NCI-H345 treated with DMSO at 0.1 percent for 48 hours (cell line): ENCODE data around the gene LCE2A.
"Not testable (repeated sequence)": the region's sequence is repeated elsewhere in the genome, so short reads cannot be mapped to it uniquely, and the experiment has no call there.

ENCODE experiments used
- DNase-seq: peaks from one replicate; lab custom pipeline; 2025; ENCODE audit not compliant: unreplicated experiment; lab: John Stamatoyannopoulos, UW

Gene LCE2A

GRCh38 chr1:152697701-152698600 is at the start of gene LCE2A:
TSS of gene LCE2A (plus strand) at chr1:152698345. CDS start at chr1:152698902, 557 bp downstream.
- no peak for DNase-seq

DNA sequence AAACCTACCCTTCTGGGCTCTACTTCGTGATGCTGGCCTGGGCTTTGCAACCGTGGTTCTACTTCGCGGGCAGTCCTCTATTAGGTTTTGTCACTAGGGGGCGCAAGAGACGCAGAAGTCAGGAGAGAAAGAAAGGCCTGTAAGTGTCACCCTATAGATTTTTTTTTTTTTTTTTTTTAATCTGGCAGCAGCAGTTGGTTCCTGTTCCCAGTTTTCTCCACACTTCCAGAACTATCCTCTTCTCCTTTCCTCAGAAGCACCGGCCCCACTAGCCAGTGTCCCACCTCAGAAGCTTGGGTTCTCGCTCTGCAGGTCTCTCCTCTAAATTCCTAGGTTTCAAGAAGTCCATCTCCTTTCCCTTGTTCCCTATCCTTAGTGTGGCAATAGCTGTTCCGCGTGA is 44.0 kb upstream of the LCE2A start:
- DNase-seq = peak; percentile 28

DNA sequence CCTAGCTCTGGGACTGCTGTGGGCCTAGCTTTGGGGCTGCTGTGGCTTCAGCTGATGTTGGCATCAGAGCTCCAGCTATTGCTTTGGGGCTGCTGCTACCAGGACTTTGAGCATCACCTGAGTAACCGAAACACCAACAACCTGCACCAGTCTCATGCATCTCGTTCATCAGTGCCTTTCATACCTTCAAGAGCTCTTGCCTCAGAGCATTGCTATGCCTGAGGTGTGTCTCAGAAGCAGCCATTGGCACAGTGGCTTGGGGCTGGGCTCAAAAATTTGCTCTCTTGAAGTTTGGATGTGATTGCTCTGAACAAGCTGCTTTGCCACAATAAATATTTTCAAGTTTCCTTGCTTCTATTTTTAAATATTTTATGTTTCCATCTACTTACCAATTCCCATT is 41.7 kb upstream of the LCE2A start:
- no peak for DNase-seq

DNA sequence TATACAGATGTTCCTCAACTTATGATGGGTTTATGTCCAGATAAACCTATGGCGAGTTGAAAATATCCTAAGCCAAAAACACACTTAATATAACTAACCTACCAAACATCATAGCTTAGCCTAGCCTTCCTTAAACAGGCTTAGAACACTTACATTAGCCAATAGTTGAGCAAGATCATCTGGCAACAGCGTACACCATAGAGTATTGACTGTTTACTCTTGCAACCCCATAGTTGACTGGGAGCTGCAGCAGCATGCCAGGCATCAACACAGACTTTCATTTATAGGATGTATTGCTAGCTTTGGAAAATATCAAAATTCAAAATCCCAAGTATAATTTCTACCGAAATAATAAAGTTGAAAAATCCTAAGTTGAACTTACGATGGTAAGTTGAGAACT is 40.5 kb upstream of the LCE2A start:
- no peak for DNase-seq

DNA sequence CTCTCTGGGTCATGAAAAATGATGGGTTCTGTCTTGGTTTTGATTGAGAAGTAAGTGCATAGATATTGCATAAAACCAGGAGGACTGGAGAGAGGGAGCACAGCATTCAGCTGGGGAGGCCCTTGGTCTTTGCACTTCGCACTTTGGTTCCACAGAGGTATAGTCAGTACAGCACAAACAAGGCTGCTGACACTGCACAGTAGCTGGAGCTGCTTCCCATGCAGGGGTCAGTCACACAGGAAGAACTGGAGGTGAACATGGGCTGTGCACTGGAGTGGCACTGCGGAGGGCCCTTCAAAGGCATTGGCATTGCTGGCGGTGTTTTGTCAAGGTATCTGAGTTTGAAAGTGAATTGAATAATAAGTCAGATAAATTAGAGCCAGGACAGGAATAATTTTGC is 39.5 kb upstream of the LCE2A start:
- no peak for DNase-seq

DNA sequence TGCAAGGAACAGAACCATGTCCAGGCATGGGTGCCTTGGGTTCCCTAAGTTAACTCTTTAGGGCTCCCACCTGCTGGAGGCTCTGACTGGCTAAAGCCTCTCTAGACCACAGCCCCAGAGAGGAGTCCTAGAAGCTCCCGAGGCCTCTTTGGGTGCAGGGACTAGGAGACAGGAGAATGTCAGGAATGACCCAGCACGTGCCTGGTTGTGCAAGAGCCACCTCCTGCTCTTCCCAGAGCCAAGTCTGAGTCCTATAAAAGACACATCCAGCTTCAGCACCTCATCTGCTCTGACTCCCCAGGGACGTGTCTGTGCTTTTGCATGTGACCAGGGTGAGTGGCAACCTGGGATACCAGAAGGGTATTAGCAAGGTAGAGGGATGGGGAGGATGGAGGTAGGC is 35.0 kb upstream of the LCE2A start, which contains the start of gene LCE2D:
LCE2D (plus strand) TSS at position 283 of the 400 bp plus-strand sequence. CDS start 726 bp downstream, outside the sequence.
- DNase-seq = no peak

DNA sequence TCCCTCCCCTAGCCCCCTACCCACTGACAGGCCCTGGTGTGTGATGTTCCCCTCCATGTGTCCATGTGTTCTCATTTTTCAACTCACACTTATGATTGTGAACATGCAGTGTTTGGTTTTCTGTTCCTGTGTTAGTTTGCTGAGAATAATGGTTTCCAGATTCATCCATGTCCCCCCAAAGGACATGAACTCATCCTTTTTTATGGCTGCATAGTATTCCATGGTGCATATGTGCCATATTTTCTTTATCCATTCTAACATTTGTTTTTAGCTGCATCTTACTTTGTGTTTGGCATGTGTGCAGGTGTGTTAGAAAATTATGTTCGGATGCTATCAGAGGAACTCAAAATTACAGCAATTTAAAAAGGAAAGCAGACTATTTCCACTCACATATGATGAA is 32.0 kb upstream of the LCE2A start:
- DNase-seq = not testable (repeated sequence)

- DNase-seq = no peak
Measured at GRCh38 chr1:152667648-152668047, 30.5 kb upstream of the LCE2A start.

DNA sequence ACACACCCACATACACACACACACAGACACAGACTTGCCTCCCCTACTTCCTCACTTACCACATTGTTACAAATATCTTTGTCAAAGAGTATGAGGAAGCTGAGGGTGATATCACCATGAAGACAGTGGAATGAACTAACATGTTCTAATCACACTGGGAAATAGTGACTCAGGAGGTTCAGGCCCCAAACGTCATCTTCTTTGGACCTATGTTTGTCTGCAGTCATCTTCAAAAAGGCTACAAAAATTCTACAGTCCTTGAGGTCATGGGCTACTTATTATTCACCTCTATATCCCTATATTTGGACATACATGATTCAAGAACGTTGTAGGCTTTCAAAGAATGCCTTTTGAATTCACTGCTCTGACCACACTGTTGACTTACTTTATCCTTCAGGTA is 25.1 kb upstream of the LCE2A start:
- no peak for DNase-seq

- not testable (repeated sequence) for DNase-seq
Measured at GRCh38 chr1:152674983-152675382, 23.2 kb upstream of the LCE2A start, which contains the start of gene LCE2C. TSS of gene LCE2C (plus strand) at chr1:152675279. CDS start at chr1:152676016, 737 bp downstream.

- no peak for DNase-seq
Measured at GRCh38 chr1:152679459-152679858, 18.7 kb upstream of the LCE2A start.

DNA sequence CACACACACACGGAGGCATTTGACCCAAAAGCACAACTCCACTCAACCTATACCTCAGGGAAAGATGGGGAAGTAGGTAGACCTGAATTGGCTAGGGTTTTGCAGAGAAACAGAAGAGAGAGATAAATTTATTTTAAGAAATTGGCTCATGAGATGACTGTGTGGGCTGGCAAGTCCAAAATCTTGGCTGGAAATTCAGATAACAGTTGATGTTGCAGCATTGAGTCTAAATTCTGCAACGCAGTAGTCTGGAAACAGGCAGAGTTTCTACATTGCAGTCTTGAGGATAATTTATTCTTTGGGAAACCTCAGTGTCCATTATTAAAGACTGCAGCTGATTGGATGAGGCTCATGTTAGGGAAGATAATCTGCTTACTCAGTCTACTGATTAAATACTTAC is 16.5 kb upstream of the LCE2A start:
- no peak for DNase-seq

GRCh38 chr1:152683846-152684245 is 14.3 kb upstream of the LCE2A start:
- DNase-seq = no peak

DNA sequence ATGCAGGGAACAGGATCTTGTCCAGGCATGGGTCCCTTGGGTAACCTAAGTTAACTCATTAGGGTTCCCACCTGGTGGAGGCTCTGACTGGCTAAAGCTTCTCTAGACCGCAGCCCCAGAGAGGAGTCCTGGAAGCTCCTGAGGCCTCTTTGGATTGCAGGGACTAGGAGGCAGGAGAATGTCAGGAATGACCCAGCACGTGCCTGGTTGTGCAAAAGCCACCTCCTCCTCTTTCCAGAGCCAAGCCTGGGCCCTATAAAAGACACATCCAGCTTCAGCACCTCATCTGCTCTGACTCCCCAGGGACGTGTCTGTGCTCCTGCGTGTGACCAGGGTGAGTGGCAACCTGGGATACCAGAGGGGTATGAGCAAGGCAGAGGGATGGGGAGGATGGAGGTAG is 12.3 kb upstream of the LCE2A start, which contains the start of gene LCE2B:
LCE2B (plus strand) TSS at position 301 of the 400 bp plus-strand sequence. CDS start 721 bp downstream, outside the sequence.
- not testable (repeated sequence) for DNase-seq

DNA sequence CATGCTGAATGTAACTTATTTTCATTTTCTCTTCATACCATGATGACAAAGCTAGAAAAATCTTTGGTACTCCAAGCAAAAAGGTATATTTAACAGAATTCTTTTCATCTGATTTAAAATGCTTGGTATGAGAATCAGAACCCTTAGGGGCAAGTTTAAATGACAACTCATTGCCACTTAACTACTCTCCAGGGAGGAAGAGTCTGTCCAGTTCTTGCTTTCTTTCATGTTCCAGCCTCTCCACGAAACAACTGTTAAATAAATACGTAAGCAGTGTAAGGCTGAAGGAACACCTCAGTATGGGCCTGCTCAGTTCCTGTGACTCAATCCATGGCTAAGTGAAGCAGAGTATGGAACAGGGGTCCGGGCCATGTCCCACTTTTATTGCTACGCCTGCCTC is 1.6 kb downstream of the LCE2A start:
- no peak for DNase-seq

DNA sequence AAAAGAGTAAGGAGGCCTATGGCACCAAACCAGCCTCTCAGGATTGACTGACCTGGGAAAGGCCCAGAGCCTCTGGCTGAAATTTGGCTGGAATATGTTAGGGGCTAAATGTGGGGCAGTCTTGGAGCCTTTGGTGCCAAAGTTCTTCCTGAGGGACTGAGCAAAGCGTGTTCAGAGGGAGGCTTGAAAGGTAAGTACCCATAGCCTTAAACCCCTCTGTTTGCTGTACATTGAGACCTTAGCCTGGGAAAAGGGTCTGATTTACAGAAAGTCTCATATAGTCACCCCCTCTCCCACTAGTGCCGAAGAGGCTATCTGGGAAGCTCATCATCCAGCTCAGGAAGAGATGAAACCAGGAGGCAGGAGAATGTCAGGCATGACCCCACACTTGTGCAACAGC is 9.7 kb downstream of the LCE2A start, which contains the start of gene LCE4A:
LCE4A (plus strand) TSS at position 301 of the 400 bp plus-strand sequence. CDS start 916 bp downstream, outside the sequence.
- no peak for DNase-seq

GRCh38 chr1:152718238-152718637 is 20.1 kb downstream of the LCE2A start:
- no peak for DNase-seq

DNA sequence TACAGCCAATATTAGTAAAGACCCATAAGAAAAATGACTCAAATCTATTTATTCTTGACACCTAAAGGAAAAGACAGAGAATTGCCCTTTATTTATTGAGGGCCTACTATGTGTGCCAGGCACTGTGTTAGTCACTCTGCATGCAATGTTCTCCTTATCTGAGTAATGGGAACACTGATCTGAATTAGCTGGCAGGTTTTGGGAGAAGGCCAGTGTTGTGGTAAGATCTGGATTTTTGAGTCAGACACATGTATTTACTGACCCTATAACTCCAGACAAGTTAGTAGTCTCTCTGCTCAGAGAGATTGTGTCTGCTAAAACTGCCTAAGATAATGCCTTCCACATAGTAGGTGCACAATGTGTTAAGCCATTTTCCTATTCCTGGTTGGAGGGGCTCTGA is 27.1 kb downstream of the LCE2A start:
- DNase-seq = no peak

DNA sequence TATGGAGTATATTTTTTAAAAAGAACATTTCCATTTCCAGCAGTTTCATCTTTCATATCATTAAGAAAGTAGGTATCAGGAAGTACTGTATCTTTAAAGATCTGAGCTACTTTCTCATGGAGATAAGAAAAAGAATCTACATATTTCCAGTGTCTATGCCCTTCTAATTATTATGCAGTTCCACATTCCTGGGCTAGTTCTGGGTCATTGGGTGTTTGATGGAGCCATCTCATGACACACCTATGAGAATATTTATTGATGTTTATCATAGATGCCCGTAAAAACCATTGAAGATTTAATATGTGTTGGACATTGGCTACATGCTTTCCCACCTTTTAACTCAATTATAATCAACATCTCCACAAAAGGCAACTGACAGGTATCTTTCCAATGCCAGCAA is 30.8 kb downstream of the LCE2A start:
- DNase-seq = no peak

GRCh38 chr1:152735648-152736047 is 37.5 kb downstream of the LCE2A start:
- no peak for DNase-seq

- DNase-seq = no peak
Measured at GRCh38 chr1:152737997-152738396, 39.9 kb downstream of the LCE2A start.

DNA sequence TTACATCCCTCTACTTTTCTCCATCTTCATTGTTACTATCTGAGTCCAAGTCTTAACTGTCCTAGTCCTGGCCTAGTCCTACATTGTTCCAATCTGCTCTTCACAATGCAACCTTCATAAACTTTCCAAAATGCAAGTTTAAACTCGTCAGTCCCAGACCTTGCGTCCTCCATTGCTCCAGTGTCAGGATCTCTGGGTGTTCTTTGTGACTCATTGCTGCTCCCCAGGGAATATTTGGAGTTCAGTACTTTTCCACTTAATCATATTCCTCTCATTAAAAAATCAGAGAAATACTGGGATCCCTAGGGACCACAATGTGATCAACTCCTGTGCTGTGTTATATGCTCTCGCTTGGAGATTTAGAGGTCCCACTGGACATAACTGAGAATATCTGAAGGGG is 41.7 kb downstream of the LCE2A start:
- no peak for DNase-seq
